Measurements from ENCODE around the gene ARFRP1.

The ARFRP1 gene

DNA sequence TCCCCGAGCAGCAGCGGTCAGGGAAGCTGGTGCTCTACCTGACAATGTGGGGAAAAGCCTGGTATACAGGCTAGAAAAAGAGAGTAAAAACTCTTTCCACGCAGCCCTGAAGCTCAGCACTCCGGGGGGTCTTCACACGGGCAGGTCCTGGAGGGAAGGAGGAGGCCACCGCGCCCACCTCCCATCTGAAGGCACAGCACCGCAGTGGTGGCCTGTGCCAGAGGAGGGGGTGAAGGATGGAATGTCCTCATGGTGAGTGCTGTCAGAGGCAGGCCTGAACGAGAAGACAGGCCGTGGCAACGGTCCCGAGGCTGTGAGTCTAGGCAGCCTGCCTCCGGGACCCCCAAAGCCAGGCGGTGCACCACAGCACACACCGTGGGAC, 37.6 kb upstream of the ARFRP1 start:
- Histone ChIP-seq H3K9me3 (ENCODE audit: severe bottlenecking) (no peaks in the 10 kb centered on the region), H3K27me3 (ENCODE audit: insufficient read depth, low read depth, severe bottlenecking) (no peaks in the 10 kb centered on the region), H3K36me3 (peaks cover 7% of the 10 kb centered on the region), H3K27ac (no peak overlapping the region), H3K4me3 (ENCODE audit: low read depth, low read length) (no peak overlapping the region)
- no peak for DNase-seq
- TF ChIP-seq, protein P1, sequence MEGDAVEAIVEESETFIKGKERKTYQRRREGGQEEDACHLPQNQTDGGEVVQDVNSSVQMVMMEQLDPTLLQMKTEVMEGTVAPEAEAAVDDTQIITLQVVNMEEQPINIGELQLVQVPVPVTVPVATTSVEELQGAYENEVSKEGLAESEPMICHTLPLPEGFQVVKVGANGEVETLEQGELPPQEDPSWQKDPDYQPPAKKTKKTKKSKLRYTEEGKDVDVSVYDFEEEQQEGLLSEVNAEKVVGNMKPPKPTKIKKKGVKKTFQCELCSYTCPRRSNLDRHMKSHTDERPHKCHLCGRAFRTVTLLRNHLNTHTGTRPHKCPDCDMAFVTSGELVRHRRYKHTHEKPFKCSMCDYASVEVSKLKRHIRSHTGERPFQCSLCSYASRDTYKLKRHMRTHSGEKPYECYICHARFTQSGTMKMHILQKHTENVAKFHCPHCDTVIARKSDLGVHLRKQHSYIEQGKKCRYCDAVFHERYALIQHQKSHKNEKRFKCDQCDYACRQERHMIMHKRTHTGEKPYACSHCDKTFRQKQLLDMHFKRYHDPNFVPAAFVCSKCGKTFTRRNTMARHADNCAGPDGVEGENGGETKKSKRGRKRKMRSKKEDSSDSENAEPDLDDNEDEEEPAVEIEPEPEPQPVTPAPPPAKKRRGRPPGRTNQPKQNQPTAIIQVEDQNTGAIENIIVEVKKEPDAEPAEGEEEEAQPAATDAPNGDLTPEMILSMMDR (IDR thresholded peaks at IDR 0.05; ENCODE audit: low read depth, low read length): no peak

DNA sequence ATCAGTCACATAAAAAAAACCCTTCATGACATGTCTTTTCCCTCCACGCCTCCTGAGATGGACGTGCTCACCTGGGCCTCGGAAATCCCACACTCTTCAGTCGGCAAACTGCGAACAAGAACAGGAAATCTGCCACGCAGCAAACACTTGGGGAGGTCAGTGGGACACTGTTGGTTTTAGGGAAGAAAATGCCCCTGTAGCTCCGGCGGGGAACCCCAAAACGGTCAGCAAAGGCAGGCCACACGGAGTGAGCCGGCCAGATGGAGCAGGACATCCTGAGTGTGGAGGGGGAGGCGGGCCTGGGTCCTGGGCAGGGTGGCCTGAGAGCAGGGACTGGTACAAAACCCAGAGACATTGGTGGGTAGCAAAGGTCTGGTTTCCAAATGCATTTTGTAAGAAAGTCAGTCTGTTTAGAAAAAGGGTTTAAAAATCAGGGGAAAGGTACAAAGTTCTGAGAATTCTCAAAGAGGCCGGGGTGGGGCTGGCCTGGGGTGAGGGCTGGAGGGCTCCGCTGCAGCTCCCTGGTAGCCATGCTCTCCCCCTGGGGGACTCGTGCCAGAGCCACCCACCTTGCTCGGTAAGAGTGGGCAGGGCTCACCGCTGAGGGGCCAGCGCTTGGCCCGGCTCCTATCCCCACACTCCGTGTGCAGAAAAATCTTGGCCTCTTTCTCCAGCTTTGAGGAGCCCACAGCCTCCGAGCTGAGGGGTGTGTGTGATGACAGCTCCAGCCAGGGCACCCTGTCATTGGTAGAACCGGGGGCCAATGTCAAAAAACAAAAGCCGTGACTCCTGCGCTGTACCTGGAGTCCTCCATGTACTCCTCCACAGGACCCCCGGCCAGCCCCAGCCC, 37.0 kb upstream of the ARFRP1 start:
- H3K36me3 ChIP-seq: peaks cover 7% of the 10 kb centered on the region
- TF ChIP-seq, protein P1 (IDR thresholded peaks at IDR 0.05; ENCODE audit: low read depth, low read length): no peak
- DNase-seq: no peak
- no peak overlapping the region for H3K4me3 ChIP-seq (ENCODE audit: low read depth, low read length)
- H3K27me3 ChIP-seq (ENCODE audit: insufficient read depth, low read depth, severe bottlenecking): no peaks in the 10 kb centered on the region
- no peaks in the 10 kb centered on the region for H3K9me3 ChIP-seq (ENCODE audit: severe bottlenecking)
- H3K27ac ChIP-seq: no peak overlapping the region

DNA sequence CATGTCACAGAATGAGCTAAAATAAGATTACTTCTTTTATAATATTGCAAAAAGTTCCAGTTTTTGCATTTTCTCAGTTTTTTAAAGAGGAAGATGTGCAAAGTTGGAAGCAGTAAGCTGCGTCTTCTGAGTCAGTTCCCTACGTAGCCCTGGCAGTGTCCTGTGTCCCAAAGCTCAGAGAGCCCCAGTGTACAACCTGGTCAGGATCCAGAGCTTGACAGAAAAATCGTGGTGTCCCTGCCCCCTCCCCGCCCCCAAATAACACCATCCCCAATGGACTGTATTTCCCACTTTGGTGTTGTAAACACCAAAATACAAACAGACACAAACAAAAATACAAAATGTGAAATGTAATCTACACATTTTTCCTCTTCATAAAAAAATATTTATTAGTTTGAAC, 36.4 kb upstream of the ARFRP1 start:
- no peak overlapping the region for H3K27ac ChIP-seq
- H3K36me3 ChIP-seq: peaks cover 7% of the 10 kb centered on the region
- no peaks in the 10 kb centered on the region for H3K27me3 ChIP-seq (ENCODE audit: insufficient read depth, low read depth, severe bottlenecking)
- H3K4me3 ChIP-seq (ENCODE audit: low read depth, low read length): no peak overlapping the region
- no peak for DNase-seq
- H3K9me3 ChIP-seq (ENCODE audit: severe bottlenecking): no peaks in the 10 kb centered on the region
- TF ChIP-seq, protein P1 (IDR thresholded peaks at IDR 0.05; ENCODE audit: low read depth, low read length): no peak

DNA sequence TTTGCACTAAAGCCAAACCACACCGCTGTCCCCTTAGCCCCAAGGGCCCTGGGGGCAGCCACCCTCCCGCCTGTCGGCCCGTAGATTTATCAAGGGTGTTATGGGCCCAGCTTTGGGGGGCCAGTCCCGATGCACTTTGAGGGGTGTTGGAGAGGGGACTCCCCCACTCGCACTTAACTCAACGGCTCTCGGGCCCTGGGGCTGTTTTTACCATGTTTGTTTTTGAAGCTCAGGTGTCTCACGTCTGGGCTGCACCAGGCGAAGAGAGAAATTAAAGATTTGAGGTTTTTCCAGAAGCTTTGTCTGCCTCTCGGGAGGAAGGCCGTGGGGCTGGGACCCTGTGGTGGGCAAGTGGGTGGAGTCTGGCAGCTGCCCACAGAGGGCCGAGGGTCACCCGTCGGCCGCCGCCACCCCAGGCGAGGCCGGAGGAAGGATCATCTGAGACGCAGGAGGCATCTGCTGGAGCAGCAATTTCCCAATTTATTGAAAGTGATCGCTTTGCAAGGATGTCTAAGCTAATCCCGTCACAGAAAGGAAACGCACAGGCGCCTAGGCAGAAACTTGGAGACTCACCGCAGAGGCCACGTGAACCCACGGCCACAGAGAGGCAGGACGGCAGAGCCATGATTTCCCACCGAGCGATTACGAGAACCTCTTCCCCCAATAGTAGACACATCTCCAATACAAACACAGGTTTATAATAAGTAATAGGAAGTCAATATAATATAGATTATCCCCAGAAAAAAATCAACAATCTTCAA, 35.6 kb upstream of the ARFRP1 start:
- H3K27ac ChIP-seq: no peak overlapping the region
- TF ChIP-seq, protein P1 (IDR thresholded peaks at IDR 0.05; ENCODE audit: low read depth, low read length): no peak
- no peak for DNase-seq
- H3K4me3 ChIP-seq (ENCODE audit: low read depth, low read length): no peak overlapping the region
- H3K9me3 ChIP-seq (ENCODE audit: severe bottlenecking): no peaks in the 10 kb centered on the region
- H3K36me3 ChIP-seq: peaks cover 7% of the 10 kb centered on the region
- no peaks in the 10 kb centered on the region for H3K27me3 ChIP-seq (ENCODE audit: insufficient read depth, low read depth, severe bottlenecking)

DNA sequence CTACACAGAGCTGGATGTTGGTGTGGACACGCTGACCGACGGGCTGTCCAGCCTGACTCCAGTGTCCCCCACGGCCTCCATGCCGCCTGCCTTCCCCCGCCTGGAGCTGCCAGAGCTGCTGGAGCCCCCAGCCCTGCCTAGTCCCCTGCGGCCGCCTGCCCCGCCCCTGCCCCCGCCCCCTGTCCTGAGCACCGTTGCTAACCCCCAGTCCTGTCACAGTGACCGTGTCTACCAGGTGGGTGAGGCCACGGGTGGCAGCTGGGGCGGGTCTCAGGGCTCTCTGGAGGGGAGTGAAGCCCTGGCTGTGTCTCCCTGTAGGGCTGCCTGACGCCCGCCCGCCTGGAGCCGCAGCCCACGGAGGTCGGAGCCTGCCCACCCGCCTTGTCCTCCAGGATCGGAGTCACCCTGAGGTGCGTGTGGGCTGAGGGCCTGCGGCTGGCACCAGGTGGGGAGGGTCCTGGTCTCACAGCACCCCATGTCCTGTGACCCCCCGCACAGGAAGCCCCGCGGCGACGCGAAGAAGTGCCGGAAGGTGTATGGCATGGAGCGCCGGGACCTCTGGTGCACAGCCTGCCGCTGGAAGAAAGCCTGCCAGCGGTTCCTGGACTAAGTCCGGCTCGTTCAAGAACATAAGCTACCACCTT, 34.7 kb upstream of the ARFRP1 start:
- Histone ChIP-seq H3K27ac (no peak overlapping the region), H3K9me3 (ENCODE audit: severe bottlenecking) (no peaks in the 10 kb centered on the region), H3K4me3 (ENCODE audit: low read depth, low read length) (no peak overlapping the region), H3K36me3 (peaks cover 7% of the 10 kb centered on the region), H3K27me3 (ENCODE audit: insufficient read depth, low read depth, severe bottlenecking) (no peaks in the 10 kb centered on the region)
- no peak for DNase-seq
- TF ChIP-seq, protein P1 (IDR thresholded peaks at IDR 0.05; ENCODE audit: low read depth, low read length): no peak
